ENCODE results near the gene FZD8. TPM values are rescaled to one million over a fixed set of nuclear protein-coding genes. Genes with fewer than 3 reads are reported as not detected.

The FZD8 gene
- total RNA-seq, 1 experiment from 2014 or later, result 50.5 TPM

GRCh38 chr10:35642793-35643114 lies 658 bp upstream of the FZD8 start:
- ChIA-PET CTCF (no interaction called here), POLR2A (ENCODE audit: low non-redundant PET) (no interaction called here)
- no peaks in the 10 kb centered on the region for H3K27me3 ChIP-seq (replicated peaks; ENCODE audit: insufficient read depth, low read depth, low read length, poor library complexity)
- H3K4me3 ChIP-seq (ENCODE audit: low read depth, low read length, poor library complexity, severe bottlenecking), result peak overlapping the region; percentile 88
- peak overlapping the region; percentile 33 for H3K27ac ChIP-seq (ENCODE audit: low read depth, low read length, poor library complexity, severe bottlenecking)
- H3K9me3 ChIP-seq (ENCODE audit: low read depth, low read length, poor library complexity, severe bottlenecking), result no peaks in the 10 kb centered on the region
- intact Hi-C loops (cut with micrococcal nuclease; ENCODE audit: unreplicated experiment), result no loop called here
- BruUV-seq (replicated peaks), result no TSS peak
- peaks cover 15% of the 10 kb centered on the region for H3K4me1 ChIP-seq (ENCODE audit: insufficient read depth, low read length, poor library complexity, severe bottlenecking)
- TF ChIP-seq CTCF (conservative IDR thresholded peaks at IDR 0.05; ENCODE audit: low read depth, low read length) (0 out of 2 replicates have a peak, but pooled peaks have one; percentile 12), EZH2 (IDR thresholded peaks at IDR 0.05; ENCODE audit: borderline replicate concordance, low read depth, low read length, poor library complexity, severe bottlenecking) (no peak)
- peaks cover 4% of the 10 kb centered on the region for H3K36me3 ChIP-seq (ENCODE audit: insufficient read depth, low read length, poor library complexity, severe bottlenecking)
- no peak for DNase-seq (ENCODE audit: low spot score)

GRCh38 chr10:35641676-35642034 lies 441 bp downstream of the FZD8 start:
- H3K4me3 ChIP-seq (ENCODE audit: low read depth, low read length, poor library complexity, severe bottlenecking), result peak overlapping the region; percentile 88
- DNase-seq (ENCODE audit: low spot score), result peak; percentile 48
- H3K36me3 ChIP-seq (ENCODE audit: insufficient read depth, low read length, poor library complexity, severe bottlenecking), result peaks cover 4% of the 10 kb centered on the region
- ChIA-PET POLR2A (ENCODE audit: low non-redundant PET) (no interaction called here), CTCF (no interaction called here)
- BruUV-seq (replicated peaks), result no TSS peak
- intact Hi-C loops (cut with micrococcal nuclease; ENCODE audit: unreplicated experiment), result loop anchor here (1.0 kb wide), 1 partner anchor 1138 kb away; no protein-coding TSS in a partner anchor
- peaks cover 22% of the 10 kb centered on the region for H3K4me1 ChIP-seq (ENCODE audit: insufficient read depth, low read length, poor library complexity, severe bottlenecking)
- TF ChIP-seq EZH2 (IDR thresholded peaks at IDR 0.05; ENCODE audit: borderline replicate concordance, low read depth, low read length, poor library complexity, severe bottlenecking), result no peak
- no peak for TF ChIP-seq CTCF (conservative IDR thresholded peaks at IDR 0.05; ENCODE audit: low read depth, low read length)
- no peaks in the 10 kb centered on the region for H3K27me3 ChIP-seq (replicated peaks; ENCODE audit: insufficient read depth, low read depth, low read length, poor library complexity)
- peak overlapping the region; percentile 84 for H3K27ac ChIP-seq (ENCODE audit: low read depth, low read length, poor library complexity, severe bottlenecking)
- no peaks in the 10 kb centered on the region for H3K9me3 ChIP-seq (ENCODE audit: low read depth, low read length, poor library complexity, severe bottlenecking)

- Histone ChIP-seq H3K4me1 (ENCODE audit: insufficient read depth, low read length, poor library complexity, severe bottlenecking) (peaks cover 28% of the 10 kb centered on the region), H3K9me3 (ENCODE audit: low read depth, low read length, poor library complexity, severe bottlenecking) (no peaks in the 10 kb centered on the region), H3K36me3 (ENCODE audit: insufficient read depth, low read length, poor library complexity, severe bottlenecking) (peaks cover 4% of the 10 kb centered on the region), H3K27me3 (replicated peaks; ENCODE audit: insufficient read depth, low read depth, low read length, poor library complexity) (no peaks in the 10 kb centered on the region), H3K4me3 (ENCODE audit: low read depth, low read length, poor library complexity, severe bottlenecking) (peak overlapping the region; percentile 88), H3K27ac (ENCODE audit: low read depth, low read length, poor library complexity, severe bottlenecking) (peak overlapping the region; percentile 84)
- ChIA-PET POLR2A (ENCODE audit: low non-redundant PET) (no interaction called here), CTCF (interaction anchor here (0.5 to 0.6 kb wide), 2 partner anchors 1138 to 1202 kb away, joined by 4 read pairs; no protein-coding TSS in a partner anchor)
- BruUV-seq (replicated peaks), result no TSS peak
- intact Hi-C loops (cut with micrococcal nuclease; ENCODE audit: unreplicated experiment), result loop anchor here (1.0 kb wide), 1 partner anchor 1138 kb away; no protein-coding TSS in a partner anchor
- DNase-seq (ENCODE audit: low spot score), result peak; percentile 94
- TF ChIP-seq CTCF (conservative IDR thresholded peaks at IDR 0.05; ENCODE audit: low read depth, low read length) (0 out of 2 replicates have a peak, but pooled peaks have one; percentile 10), EZH2 (IDR thresholded peaks at IDR 0.05; ENCODE audit: borderline replicate concordance, low read depth, low read length, poor library complexity, severe bottlenecking) (no peak)
Observed at GRCh38 chr10:35640951-35641675, 983 bp downstream of the FZD8 start.

All from A673 (cell line).